PFSK-1 (cell line): ENCODE measurements around the gene TPTE2.

Experiments
- FOXP2 ChIP-seq: optimal IDR thresholded peaks from 2 replicates; pipeline ENCODE3; 2011; ENCODE audit warnings: borderline replicate concordance, control low read depth, inconsistent platforms; ENCODE audit not compliant: insufficient read depth; ENCODE audit errors: extremely low read length, extremely low read depth
- POLR2AphosphoS5 ChIP-seq: IDR thresholded peaks from 2 replicates; pipeline ENCODE4 v1.6.1; 2012; ENCODE audit warnings: low read depth, mild to moderate bottlenecking, control low read depth, low read length, moderate library complexity
- REST ChIP-seq, 2 experiments: IDR thresholded peaks; 2 replicates each; pipeline versions ENCODE4 v1.6.1 to v1.8.0; 2011 to 2012; ENCODE audit warnings: low read depth in 2 of 2, low read length in 2 of 2, control low read depth in 1 of 2, inconsistent platforms in 1 of 2, mild to moderate bottlenecking in 1 of 2, moderate library complexity in 1 of 2; ENCODE audit not compliant: insufficient read depth in 1 of 2
- SIN3A ChIP-seq: IDR thresholded peaks from 2 replicates; pipeline ENCODE4 v1.6.1; 2012; ENCODE audit warnings: mild to moderate bottlenecking, low read length, moderate library complexity, borderline replicate concordance; ENCODE audit not compliant: insufficient read depth
- TAF1 ChIP-seq: IDR thresholded peaks from 2 replicates; pipeline ENCODE4 v1.6.1; 2012; ENCODE audit warnings: low read length, control low read depth, borderline replicate concordance; ENCODE audit not compliant: insufficient read depth

Gene TPTE2

DNA sequence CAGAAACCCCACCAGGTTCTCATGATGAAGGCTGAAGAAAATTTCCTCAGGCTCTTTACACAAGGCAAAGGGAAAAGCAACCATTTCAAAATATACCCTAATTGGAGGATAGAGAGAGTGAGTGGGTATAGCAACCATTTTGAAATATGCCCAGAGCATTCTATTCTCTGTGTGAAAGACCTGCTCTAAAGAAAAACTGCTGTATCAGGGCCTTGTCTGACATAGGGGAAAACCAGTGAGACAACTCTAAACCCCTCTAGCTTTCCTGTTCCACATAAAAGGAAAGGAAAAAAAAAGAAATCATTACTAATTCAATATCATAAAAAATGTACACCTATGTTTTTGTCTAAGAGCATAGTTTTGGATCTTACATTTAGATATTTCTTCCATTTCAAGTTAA is 42.3 kb downstream of the TPTE2 start:
- TF ChIP-seq FOXP2 (no peak), TAF1 (no peak), REST (IDR thresholded peaks at IDR 0.05; ENCODE audit: insufficient read depth in 1 of 2, low read depth in 2 of 2, low read length in 2 of 2) (no peak)

DNA sequence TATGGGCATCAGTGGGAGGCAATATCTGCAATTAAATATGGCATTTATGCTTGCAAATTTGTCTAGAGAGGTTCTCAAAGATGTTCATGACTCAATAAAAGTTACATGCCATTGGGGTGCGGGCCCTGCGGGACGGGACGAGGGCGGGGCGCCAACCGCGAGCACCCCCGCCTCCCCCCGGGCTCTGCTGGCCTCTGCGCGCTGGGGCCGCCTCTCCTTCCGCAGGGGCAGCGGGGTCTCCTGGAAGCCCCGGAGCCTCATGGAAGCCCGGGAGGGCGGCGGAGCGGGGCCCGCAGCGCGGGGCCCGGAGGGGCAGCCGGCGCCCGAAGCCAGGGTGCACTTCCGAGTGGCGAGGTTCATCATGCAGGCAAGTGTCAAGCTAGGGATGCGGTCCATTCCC is 179.2 kb downstream of the TPTE2 start:
- TF ChIP-seq REST (IDR thresholded peaks at IDR 0.05; ENCODE audit: insufficient read depth in 1 of 2, low read depth in 2 of 2, low read length in 2 of 2) (no peak), TAF1 (no peak), SIN3A (no peak), POLR2AphosphoS5 (no peak), FOXP2 (no peak)
